ENCODE measurements around the gene SRRM2.
A peak's percentile ranks its signal among the peaks of the same experiment; 100 is the strongest.

Gene SRRM2

DNA sequence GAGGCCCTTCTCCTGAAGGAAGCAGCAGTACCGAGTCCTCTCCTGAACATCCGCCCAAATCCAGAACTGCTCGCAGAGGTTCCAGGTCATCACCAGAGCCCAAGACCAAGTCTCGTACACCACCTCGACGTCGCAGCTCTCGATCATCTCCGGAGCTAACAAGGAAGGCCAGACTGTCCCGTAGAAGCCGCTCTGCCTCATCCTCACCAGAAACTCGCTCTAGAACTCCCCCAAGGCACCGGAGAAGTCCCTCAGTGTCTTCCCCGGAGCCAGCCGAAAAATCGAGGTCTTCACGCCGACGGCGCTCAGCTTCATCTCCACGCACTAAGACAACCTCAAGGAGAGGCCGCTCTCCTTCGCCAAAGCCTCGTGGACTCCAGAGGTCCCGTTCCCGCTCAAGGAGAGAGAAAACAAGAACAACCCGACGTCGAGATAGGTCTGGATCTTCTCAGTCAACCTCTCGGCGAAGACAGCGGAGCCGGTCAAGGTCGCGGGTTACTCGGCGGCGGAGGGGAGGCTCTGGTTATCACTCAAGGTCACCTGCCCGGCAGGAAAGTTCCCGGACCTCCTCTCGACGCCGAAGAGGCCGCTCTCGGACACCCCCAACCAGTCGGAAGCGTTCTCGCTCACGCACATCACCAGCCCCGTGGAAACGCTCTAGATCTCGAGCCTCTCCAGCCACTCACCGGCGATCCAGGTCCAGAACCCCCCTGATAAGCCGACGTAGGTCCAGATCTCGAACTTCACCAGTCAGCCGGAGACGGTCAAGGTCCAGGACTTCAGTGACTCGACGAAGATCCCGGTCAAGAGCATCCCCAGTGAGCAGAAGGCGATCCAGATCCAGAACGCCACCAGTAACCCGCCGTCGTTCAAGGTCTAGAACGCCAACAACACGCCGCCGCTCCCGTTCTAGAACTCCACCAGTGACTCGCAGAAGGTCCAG lies 13.3 kb downstream of the SRRM2 start:
- DNase-seq: no peak

DNA sequence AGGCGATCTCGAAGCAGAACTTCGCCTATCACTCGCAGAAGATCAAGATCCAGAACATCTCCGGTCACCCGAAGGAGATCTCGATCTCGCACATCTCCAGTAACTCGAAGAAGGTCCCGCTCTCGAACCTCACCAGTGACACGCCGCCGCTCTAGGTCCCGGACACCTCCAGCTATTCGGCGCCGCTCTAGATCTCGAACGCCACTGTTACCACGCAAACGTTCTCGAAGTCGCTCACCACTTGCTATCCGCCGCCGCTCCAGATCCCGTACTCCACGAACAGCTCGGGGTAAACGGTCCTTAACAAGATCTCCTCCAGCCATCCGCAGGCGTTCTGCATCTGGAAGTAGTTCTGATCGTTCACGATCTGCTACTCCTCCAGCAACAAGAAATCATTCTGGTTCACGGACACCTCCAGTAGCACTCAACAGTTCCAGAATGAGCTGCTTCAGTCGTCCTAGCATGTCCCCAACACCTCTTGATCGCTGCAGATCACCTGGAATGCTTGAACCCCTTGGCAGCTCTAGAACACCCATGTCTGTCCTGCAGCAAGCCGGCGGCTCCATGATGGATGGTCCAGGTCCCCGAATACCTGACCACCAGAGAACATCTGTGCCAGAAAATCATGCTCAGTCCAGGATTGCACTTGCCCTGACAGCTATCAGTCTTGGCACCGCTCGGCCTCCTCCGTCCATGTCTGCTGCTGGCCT lies 14.1 kb downstream of the SRRM2 start:
- no peak for DNase-seq

- DNase-seq: no peak
These were observed 14.8 kb downstream of the SRRM2 start for GRCh38 chr16:2767140-2767731.

- DNase-seq: no peak
These were observed 15.5 kb downstream of the SRRM2 start for GRCh38 chr16:2767891-2768290.

DNA sequence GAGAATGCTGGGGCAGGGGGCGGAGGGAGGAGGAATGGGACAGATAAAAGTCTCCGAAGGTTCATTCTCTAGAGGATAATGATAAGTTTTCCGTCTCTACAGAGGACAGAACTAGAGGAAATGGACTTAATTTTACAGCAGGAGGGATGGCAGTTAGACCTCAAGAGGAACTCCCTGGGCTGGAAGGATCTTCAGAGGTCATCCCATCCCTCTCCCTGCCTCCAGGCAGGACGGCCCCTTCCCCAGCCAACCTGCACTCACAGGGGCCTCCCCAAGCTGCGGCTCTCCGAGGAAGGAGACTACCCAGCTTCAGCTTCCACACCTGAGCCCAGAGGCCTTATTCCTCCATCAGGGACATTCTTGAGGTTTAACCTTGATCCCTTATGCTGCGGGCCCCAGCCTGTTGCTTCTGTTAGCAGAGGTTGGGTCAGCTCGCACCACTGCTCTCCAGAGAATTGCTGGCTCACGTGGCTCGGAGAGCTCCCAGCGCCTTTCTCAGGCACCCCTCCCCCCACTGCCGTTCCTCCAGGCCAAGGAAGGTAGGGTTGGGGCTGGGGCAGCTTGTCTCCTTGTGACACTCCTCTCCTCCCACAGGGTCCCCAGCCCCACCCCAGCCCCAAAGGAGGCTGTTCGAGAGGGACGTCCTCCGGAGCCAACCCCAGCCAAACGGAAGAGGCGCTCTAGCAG lies 16.1 kb downstream of the SRRM2 start:
- no peak for DNase-seq

DNA sequence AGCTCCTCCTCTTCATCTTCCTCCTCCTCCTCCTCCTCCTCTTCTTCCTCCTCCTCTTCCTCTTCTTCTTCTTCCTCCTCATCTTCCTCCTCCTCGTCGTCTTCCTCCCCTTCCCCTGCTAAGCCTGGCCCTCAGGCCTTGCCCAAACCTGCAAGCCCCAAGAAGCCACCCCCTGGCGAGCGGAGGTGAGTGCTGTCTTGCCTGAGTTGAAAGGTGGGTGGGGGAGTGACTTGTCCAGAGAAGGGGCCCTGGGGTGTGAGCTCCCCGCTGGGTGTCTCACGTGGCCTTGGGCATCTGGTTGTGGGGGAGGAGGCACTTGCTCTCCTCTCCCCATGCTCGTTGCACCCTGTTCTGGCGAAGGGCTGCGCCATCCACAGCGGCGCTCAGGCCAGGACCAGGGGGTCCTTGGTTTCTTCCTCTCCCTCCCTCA lies 16.7 kb downstream of the SRRM2 start:
- DNase-seq: no peak

DNA sequence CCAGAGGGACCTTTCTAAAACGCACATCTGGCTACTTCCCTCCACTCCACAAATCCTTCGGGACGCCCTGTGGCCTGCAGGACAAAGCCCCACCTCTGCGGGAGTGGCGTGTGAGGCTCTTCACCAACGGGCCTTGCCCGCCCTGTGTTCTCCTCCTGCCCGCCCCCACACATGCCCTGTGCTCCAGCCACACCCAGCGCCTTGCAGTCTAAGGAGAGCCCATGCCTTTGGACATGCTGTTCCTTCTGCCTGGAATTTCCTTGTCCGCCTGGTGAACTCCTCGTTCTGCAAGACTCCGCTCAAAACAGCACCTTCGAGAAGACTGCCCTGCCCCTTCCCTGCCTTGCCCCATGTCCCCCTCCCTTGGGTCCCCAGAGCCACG lies 17.2 kb downstream of the SRRM2 start:
- no peak for DNase-seq

DNA sequence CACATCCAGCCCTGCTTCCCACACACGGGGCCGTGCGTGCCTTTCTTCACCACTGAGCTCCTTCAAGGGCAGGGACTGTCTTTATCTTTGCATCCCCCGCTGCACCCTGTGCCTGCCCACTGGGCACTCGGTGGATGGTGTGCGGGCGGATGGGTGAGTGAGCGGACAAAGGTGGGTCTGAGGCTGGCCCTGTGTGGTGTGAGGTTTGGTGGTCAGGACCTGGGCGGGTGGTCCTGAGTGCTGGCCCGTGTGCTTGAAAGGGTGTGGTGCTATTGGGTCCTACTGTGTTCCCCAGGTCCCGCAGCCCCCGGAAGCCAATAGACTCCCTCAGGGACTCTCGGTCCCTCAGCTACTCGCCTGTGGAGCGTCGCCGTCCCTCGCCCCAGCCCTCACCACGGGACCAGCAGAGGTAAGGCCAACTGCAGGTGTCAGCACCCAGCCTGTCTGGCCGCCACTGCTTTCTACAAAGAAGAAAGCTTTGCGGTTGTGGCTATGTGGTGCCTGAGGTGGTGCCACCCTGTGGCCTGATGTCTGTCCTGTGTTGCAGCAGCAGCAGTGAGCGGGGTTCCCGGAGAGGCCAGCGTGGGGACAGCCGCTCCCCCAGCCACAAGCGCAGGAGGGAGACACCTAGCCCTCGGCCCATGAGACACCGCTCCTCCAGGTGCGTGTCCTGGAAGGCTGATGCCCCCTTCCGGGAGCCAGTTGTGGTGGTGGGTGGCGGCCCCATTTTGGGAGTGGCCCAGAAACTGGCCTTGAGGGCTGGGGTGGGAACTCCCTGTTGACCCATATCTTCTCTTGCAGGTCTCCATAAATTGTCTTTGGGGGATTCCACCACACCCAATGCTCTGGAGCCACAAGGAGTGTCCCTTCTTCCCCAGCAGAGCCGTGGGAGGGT lies 17.9 kb downstream of the SRRM2 start:
- no peak for DNase-seq

- DNase-seq: no peak
These were observed 19.3 kb downstream of the SRRM2 start for GRCh38 chr16:2771496-2772402.

DNA sequence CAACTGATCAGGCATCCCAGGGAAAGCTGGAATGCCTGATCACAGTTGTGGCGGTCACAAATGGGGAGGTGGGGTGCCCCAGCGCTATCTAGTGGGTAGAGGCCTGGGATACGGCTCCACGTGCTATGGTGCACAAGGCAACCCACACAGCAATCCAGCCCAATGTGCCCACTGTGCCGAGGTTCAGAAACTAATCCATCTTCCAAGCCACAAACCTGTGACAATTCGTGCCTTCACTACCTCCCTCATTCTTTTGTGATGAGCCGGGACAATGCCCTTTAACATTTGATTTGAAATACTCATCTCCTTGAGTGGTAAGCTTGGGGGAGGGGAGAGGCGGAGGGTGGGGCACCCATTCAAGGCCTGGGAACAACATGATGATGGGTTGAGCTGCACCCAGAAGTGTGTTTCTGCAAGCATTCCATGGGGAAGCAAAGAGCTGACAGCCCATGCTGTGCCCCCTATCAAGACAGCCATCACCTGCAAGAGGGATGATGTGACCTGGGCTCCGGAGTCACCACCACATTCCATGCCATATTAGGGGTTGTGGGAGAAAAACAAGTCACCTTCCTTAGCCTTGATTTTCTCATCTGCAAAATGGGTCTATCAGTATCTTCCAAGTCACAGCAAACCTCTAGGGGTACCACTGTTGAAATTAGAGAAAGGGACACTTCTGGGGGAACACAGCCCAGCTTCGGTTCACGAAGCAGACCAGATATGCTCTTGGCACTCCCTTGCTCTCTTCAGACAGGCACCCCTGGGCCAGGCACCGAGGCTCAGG lies 20.9 kb downstream of the SRRM2 start:
- DNase-seq: no peak

- no peak for DNase-seq
These were observed 21.9 kb downstream of the SRRM2 start for GRCh38 chr16:2774161-2774891.

DNA sequence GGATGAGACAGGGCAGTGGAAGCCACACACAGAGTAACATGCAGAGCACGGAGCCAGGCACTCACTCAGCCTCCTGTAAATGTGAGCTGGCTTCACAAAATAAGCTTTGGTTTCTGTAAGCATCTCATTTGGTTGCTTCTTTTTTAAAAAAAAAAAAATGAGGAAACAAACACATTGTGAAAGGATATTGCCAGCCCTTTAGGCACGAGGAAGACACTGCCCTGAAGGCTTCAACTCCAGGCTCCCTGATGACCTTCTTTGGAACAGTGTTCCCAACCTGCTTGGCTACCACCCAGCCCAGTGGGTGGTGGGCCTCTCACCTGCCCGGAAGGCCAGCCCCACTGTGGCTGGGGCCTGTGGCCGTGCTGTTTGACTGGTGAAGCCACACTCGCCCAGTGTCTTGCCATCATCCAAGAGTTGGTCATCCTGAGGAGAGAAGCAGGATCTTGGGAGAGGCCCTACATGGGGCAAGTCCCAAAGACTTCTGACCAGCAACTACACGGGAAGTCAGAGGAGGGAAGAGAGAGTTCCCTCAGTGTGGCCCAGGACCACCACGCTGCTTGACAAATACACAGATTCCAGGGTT lies 22.8 kb downstream of the SRRM2 start:
- DNase-seq: no peak

DNA sequence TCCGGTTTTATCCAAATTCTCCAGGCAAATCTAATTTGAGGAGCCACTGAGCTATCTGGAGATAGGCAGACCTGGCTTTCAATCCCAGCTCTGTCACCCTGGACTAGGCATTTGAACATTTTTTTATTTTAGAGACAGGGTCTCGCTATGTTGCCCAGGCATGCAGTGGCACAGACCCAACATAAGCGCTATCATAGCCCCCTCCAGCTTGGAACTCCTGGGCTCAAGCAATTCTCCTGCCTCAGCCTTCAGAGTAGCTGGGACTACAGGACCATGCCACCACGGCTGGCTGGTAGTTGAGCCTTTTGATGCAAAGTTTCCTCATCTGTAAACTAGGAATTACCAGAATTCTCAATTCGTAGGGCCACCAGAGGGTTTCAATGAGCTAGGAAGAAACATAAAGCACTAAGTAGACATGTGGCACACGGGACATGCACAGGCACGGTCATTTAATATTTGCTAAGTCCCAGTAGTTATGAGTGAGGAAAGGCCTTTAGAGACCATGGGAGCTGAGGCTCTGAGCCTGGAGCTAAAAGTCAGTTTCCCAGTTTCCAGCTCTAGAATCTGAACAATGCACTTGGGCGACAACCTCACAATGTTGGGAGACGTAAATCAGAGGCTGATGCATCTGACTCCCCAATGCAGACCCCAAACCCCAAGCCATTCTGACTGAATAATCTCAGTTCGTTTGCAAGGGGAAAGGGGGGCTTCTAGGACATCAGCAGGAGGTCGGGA lies 23.5 kb downstream of the SRRM2 start:
- no peak for DNase-seq

GRCh38 chr16:2776500-2777139 lies 24.2 kb downstream of the SRRM2 start:
- DNase-seq: peak; percentile 59

GRCh38 chr16:2777231-2777902 lies 24.9 kb downstream of the SRRM2 start, which contains the start of gene ELOB:
TSS of gene ELOB (minus strand) at chr16:2777280. CDS start at chr16:2777239, 41 bp downstream.
- peak; percentile 92 for DNase-seq

DNA sequence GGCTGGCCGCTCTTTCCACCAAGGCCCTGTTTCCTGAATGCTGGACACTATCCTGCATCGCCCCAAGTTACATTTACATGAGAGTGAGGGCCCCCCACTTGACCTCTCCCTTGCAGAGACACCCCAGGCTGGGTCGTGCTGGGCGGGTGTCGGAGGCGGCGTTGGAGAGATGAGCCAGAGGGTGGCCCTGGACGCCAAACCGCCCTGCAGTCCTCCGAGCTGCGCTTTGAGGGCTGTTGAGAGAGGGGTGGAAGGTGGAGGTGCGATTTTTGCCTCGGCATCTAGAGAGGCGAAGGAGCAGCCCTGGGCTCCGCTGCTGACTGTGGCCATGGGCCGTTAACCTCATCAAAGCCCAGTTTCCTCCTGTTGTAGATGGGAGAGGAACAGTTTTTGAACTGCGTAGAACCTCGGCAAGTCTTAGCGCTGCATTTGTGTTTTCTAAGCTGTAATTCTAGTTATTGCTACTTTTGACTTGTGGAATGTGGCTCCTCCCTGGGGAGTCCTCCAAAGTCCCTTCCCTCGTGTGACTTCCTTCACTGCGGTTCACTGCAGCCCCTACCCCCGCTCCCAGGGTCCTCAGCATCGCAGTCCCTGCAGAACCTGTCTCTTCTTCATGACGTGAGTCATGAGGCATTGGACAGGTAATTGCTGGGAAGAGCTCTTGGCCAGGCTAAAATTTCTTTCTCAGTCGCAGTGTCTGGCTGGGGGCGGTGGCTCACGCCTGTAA lies 25.6 kb downstream of the SRRM2 start:
- peak; percentile 61 for DNase-seq
